HL-60 (cell line): ENCODE measurements around the gene PGBD5.
A peak's percentile ranks its signal among the peaks of the same experiment; 100 is the strongest.

ENCODE experiments used
- DNase-seq, 2 experiments: peaks; one replicate each; pipeline ENCODE4 v3.0.0-alpha.2; 2010 to 2020; ENCODE audit warnings: low read depth in 1 of 2, low spot score in 1 of 2
- H3K27ac ChIP-seq: fragments of 250-450 bp; sonication (Bioruptor Pico); replicated peaks from 2 replicates; pipeline ENCODE4 v1.5.1; 2020; ENCODE audit warnings: mild to moderate bottlenecking, moderate library complexity
- H3K27me3 ChIP-seq: fragments of 250-450 bp; sonication (Bioruptor Pico); 2 replicates; pipeline ENCODE4 v1.5.1; 2021; ENCODE audit warnings: mild to moderate bottlenecking, moderate library complexity; ENCODE audit not compliant: insufficient read depth, poor library complexity, severe bottlenecking
- H3K4me3 ChIP-seq: replicated peaks from 2 replicates; pipeline ENCODE4 v1.5.1; 2011; ENCODE audit warnings: mild to moderate bottlenecking, control low read depth, low read length; ENCODE audit not compliant: insufficient read depth
- CTCF ChIP-seq: IDR thresholded peaks from one replicate; pipeline ENCODE4 v1.5.1; 2011; ENCODE audit warnings: low read length, control low read depth, inconsistent platforms; ENCODE audit not compliant: insufficient read depth
- GABPA ChIP-seq: IDR thresholded peaks from 2 replicates; pipeline ENCODE4 v1.6.1; 2012; ENCODE audit warnings: low read depth
- POLR2AphosphoS5 ChIP-seq: IDR thresholded peaks from 2 replicates; pipeline ENCODE4 v1.6.1; 2012; ENCODE audit warnings: low read depth
- REST ChIP-seq: IDR thresholded peaks from 2 replicates; pipeline ENCODE4 v1.6.1; 2012; ENCODE audit warnings: low read depth; ENCODE audit not compliant: insufficient replicate concordance
- SPI1 ChIP-seq: IDR thresholded peaks from 2 replicates; pipeline ENCODE4 v1.6.1; 2012; ENCODE audit warnings: low read depth, mild to moderate bottlenecking, borderline replicate concordance

PGBD5 gene

GRCh38 chr1:230289350-230289644 lies 136.8 kb downstream of the PGBD5 start:
- H3K27me3 ChIP-seq, result no peaks in the 10 kb centered on the region
- no peak overlapping the region for H3K4me3 ChIP-seq
- no peak for TF ChIP-seq SPI1
- TF ChIP-seq CTCF, result no peak
- no peak for TF ChIP-seq REST
- no peak for TF ChIP-seq POLR2AphosphoS5
- no peak for TF ChIP-seq GABPA
- DNase-seq, result no peak
- no peak overlapping the region for H3K27ac ChIP-seq

- no peak overlapping the region for H3K27ac ChIP-seq
- TF ChIP-seq POLR2AphosphoS5 (no peak), REST (peak; percentile 82)
- H3K27me3 ChIP-seq, result no peaks in the 10 kb centered on the region
- DNase-seq, result no peak
- no peak overlapping the region for H3K4me3 ChIP-seq
These were observed 137.3 kb downstream of the PGBD5 start for GRCh38 chr1:230288641-230289349.

- no peaks in the 10 kb centered on the region for H3K27me3 ChIP-seq
- no peak for TF ChIP-seq GABPA
- no peak for TF ChIP-seq POLR2AphosphoS5
- TF ChIP-seq CTCF, result no peak
- no peak for TF ChIP-seq SPI1
- no peak for TF ChIP-seq REST
- H3K27ac ChIP-seq, result no peak overlapping the region
- no peak for DNase-seq
- no peak overlapping the region for H3K4me3 ChIP-seq
These were observed 138.3 kb downstream of the PGBD5 start for GRCh38 chr1:230287674-230288315.
